ENCODE data around the gene ASB3.

DNA sequence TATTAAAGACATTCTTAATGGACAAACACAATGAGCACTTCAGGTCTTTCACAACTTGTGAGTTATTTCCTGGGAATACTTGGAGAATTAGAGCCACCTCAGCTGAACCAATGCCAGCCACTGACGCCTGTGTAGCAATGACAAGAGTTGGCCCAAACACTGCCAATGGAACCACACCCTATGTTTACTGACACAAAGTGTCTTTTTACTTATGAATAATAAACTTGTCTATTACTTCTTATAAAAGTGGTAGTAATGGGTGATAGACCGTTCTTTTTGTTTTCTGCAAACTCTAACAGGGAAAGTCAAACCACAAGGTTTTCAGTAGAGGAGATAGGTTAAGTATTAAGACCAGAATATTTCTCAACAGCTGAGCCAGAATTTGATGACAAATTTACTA lies 31.6 kb downstream of the ASB3 start:
- TF ChIP-seq, protein P1, sequence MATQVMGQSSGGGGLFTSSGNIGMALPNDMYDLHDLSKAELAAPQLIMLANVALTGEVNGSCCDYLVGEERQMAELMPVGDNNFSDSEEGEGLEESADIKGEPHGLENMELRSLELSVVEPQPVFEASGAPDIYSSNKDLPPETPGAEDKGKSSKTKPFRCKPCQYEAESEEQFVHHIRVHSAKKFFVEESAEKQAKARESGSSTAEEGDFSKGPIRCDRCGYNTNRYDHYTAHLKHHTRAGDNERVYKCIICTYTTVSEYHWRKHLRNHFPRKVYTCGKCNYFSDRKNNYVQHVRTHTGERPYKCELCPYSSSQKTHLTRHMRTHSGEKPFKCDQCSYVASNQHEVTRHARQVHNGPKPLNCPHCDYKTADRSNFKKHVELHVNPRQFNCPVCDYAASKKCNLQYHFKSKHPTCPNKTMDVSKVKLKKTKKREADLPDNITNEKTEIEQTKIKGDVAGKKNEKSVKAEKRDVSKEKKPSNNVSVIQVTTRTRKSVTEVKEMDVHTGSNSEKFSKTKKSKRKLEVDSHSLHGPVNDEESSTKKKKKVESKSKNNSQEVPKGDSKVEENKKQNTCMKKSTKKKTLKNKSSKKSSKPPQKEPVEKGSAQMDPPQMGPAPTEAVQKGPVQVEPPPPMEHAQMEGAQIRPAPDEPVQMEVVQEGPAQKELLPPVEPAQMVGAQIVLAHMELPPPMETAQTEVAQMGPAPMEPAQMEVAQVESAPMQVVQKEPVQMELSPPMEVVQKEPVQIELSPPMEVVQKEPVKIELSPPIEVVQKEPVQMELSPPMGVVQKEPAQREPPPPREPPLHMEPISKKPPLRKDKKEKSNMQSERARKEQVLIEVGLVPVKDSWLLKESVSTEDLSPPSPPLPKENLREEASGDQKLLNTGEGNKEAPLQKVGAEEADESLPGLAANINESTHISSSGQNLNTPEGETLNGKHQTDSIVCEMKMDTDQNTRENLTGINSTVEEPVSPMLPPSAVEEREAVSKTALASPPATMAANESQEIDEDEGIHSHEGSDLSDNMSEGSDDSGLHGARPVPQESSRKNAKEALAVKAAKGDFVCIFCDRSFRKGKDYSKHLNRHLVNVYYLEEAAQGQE (IDR thresholded peaks at IDR 0.05; ENCODE audit: insufficient read depth in 1 of 2, low read depth in 2 of 2, low read length in 1 of 2): no peak
- TF ChIP-seq, protein P2, sequence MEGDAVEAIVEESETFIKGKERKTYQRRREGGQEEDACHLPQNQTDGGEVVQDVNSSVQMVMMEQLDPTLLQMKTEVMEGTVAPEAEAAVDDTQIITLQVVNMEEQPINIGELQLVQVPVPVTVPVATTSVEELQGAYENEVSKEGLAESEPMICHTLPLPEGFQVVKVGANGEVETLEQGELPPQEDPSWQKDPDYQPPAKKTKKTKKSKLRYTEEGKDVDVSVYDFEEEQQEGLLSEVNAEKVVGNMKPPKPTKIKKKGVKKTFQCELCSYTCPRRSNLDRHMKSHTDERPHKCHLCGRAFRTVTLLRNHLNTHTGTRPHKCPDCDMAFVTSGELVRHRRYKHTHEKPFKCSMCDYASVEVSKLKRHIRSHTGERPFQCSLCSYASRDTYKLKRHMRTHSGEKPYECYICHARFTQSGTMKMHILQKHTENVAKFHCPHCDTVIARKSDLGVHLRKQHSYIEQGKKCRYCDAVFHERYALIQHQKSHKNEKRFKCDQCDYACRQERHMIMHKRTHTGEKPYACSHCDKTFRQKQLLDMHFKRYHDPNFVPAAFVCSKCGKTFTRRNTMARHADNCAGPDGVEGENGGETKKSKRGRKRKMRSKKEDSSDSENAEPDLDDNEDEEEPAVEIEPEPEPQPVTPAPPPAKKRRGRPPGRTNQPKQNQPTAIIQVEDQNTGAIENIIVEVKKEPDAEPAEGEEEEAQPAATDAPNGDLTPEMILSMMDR (IDR thresholded peaks at IDR 0.05): no peak

Measured in Panc1 (cell line).